H9 (cell line): ENCODE measurements around the gene TRHDE. TPM values are rescaled to one million over a fixed set of nuclear protein-coding genes. Genes with fewer than 3 reads are reported as not detected.

Experiments used
- DNase-seq: peaks from one replicate; pipeline ENCODE4 v3.0.0-alpha.2; 2017
- H2AFZ ChIP-seq: one replicate; pipeline ENCODE4 v1.6.1; 2013; ENCODE audit warnings: mild to moderate bottlenecking, low read length, control low read depth, moderate library complexity
- H2AK5ac ChIP-seq: 2 replicates; pipeline ENCODE4 v1.6.1; 2013; ENCODE audit warnings: low read length, control low read depth, mixed read lengths; ENCODE audit not compliant: insufficient read length
- H2BK120ac ChIP-seq: one replicate; pipeline ENCODE4 v1.6.1; 2013; ENCODE audit warnings: low read depth, mild to moderate bottlenecking, low read length, control low read depth, inconsistent platforms; ENCODE audit not compliant: poor library complexity, severe bottlenecking
- H2BK12ac ChIP-seq: 2 replicates; pipeline ENCODE4 v1.6.1; 2013; ENCODE audit warnings: low read length, control low read depth, mixed read lengths, low read depth; ENCODE audit not compliant: insufficient read length
- H2BK15ac ChIP-seq: 2 replicates; pipeline ENCODE4 v1.6.1; 2013; ENCODE audit warnings: low read depth, low read length, control low read depth
- H2BK20ac ChIP-seq: one replicate; pipeline ENCODE4 v1.6.1; 2013; ENCODE audit warnings: low read depth, mild to moderate bottlenecking, low read length, control low read depth, inconsistent platforms; ENCODE audit not compliant: poor library complexity, severe bottlenecking
- H2BK5ac ChIP-seq: 2 replicates; pipeline ENCODE4 v1.6.1; 2013; ENCODE audit warnings: low read length, control low read depth, mixed read lengths; ENCODE audit not compliant: insufficient read length
- H3K14ac ChIP-seq: 2 replicates; pipeline ENCODE4 v1.6.1; 2013; ENCODE audit warnings: low read length, control low read depth; ENCODE audit not compliant: insufficient read depth
- H3K18ac ChIP-seq: 2 replicates; pipeline ENCODE4 v1.6.1; 2013; ENCODE audit warnings: low read depth, mild to moderate bottlenecking, mixed read lengths, low read length, control low read depth; ENCODE audit not compliant: insufficient read length
- H3K23ac ChIP-seq: 2 replicates; pipeline ENCODE4 v1.6.1; 2013; ENCODE audit warnings: low read length, control low read depth, mixed read lengths, low read depth; ENCODE audit not compliant: insufficient read length
- H3K23me2 ChIP-seq: 2 replicates; pipeline ENCODE4 v1.6.1; 2013; ENCODE audit warnings: low read depth, mild to moderate bottlenecking, mixed read lengths, low read length, control low read depth; ENCODE audit not compliant: insufficient read length, poor library complexity, severe bottlenecking
- H3K27ac ChIP-seq: 2 replicates; pipeline ENCODE4 v1.5.1; 2013; ENCODE audit warnings: low read length, control low read depth, mixed read lengths, low read depth; ENCODE audit not compliant: insufficient read length
- H3K27me3 ChIP-seq: 2 replicates; pipeline ENCODE4 v1.6.1; 2013; ENCODE audit warnings: low read length, control low read depth, inconsistent platforms; ENCODE audit not compliant: insufficient read depth
- H3K4ac ChIP-seq: 2 replicates; pipeline ENCODE4 v1.6.1; 2013; ENCODE audit warnings: low read depth, mild to moderate bottlenecking, control low read depth, inconsistent platforms, low read length, moderate library complexity
- H3K4me1 ChIP-seq: 2 replicates; pipeline ENCODE4 v1.6.1; 2013; ENCODE audit warnings: low read length, control low read depth, inconsistent platforms; ENCODE audit not compliant: insufficient read depth
- H3K4me2 ChIP-seq: 2 replicates; pipeline ENCODE4 v1.6.1; 2013; ENCODE audit warnings: low read length, control low read depth, mixed read lengths; ENCODE audit not compliant: insufficient read length, insufficient read depth
- H3K56ac ChIP-seq: 2 replicates; pipeline ENCODE4 v1.6.1; 2013; ENCODE audit warnings: low read depth, mild to moderate bottlenecking, mixed read lengths, low read length, control low read depth; ENCODE audit not compliant: insufficient read length
- H3K79me1 ChIP-seq: 2 replicates; pipeline ENCODE4 v1.6.1; 2013; ENCODE audit warnings: low read depth, mild to moderate bottlenecking, moderate library complexity, low read length, control low read depth, inconsistent platforms; ENCODE audit not compliant: insufficient read depth, poor library complexity, severe bottlenecking
- H3K79me2 ChIP-seq: 2 replicates; pipeline ENCODE4 v1.6.1; 2013; ENCODE audit warnings: low read length, control low read depth, inconsistent platforms; ENCODE audit not compliant: insufficient read depth
- H3K9ac ChIP-seq: 2 replicates; pipeline ENCODE4 v1.6.1; 2013; ENCODE audit warnings: low read length, control low read depth, mixed read lengths; ENCODE audit not compliant: insufficient read length; ENCODE audit errors: extremely low read depth
- H3K9me3 ChIP-seq: one replicate; pipeline ENCODE4 v1.6.1; 2013; ENCODE audit warnings: low read depth, low read length, inconsistent platforms; ENCODE audit not compliant: control insufficient read depth
- H3T11ph ChIP-seq: one replicate; pipeline ENCODE4 v1.6.1; 2013; ENCODE audit warnings: mild to moderate bottlenecking, low read length, control low read depth, inconsistent platforms
- H4K20me1 ChIP-seq: one replicate; pipeline ENCODE4 v1.6.1; 2013; ENCODE audit not compliant: control insufficient read depth, insufficient read length, insufficient read depth
- H4K5ac ChIP-seq: 2 replicates; pipeline ENCODE4 v1.6.1; 2013; ENCODE audit warnings: low read depth, mild to moderate bottlenecking, mixed read lengths, low read length, control low read depth; ENCODE audit not compliant: insufficient read length
- H4K8ac ChIP-seq: replicated peaks from 2 replicates; pipeline ENCODE4 v1.6.1; 2013; ENCODE audit warnings: low read length, control low read depth, mixed read lengths, low read depth; ENCODE audit not compliant: insufficient read length
- H4K91ac ChIP-seq: 2 replicates; pipeline ENCODE4 v1.6.1; 2013; ENCODE audit warnings: low read depth, mild to moderate bottlenecking, moderate library complexity, mixed read lengths, low read length, control low read depth; ENCODE audit not compliant: insufficient read length
- H3K27ac Mint-ChIP-seq, 3 experiments: 2 replicates in 2 of 3; 3 replicates in 1 of 3; pipeline ENCODE4 v1.8.0; 2020 to 2021; ENCODE audit warnings: mixed read lengths in 3 of 3, mild to moderate bottlenecking in 1 of 3, moderate library complexity in 1 of 3
- H3K27me3 Mint-ChIP-seq: 2 replicates; pipeline ENCODE4 v1.8.0; 2021; ENCODE audit warnings: low read depth, mild to moderate bottlenecking, moderate library complexity, mixed read lengths
- H3K36me3 Mint-ChIP-seq, 3 experiments: 2 replicates in 2 of 3; 3 replicates in 1 of 3; pipeline ENCODE4 v1.8.0; 2020 to 2021; ENCODE audit warnings: low read depth in 3 of 3, mixed read lengths in 3 of 3; ENCODE audit not compliant: insufficient read depth in 1 of 3
- H3K4me1 Mint-ChIP-seq, 2 experiments: 2 replicates each; pipeline ENCODE4 v1.8.0; 2020; ENCODE audit warnings: mixed read lengths in 2 of 2
- H3K4me3 Mint-ChIP-seq, 2 experiments: 2 replicates in 1 of 2; 3 replicates in 1 of 2; pipeline ENCODE4 v1.8.0; 2020 to 2021; ENCODE audit warnings: mild to moderate bottlenecking in 2 of 2, mixed read lengths in 2 of 2, moderate library complexity in 1 of 2
- H3K9me3 Mint-ChIP-seq, 2 experiments: 2 replicates in 1 of 2; 3 replicates in 1 of 2; pipeline ENCODE4 v1.8.0; 2020; ENCODE audit warnings: mild to moderate bottlenecking in 2 of 2, mixed read lengths in 2 of 2, moderate library complexity in 1 of 2
- CTCF ChIP-seq: fragments of 200-600 bp; sonication (generic); conservative IDR thresholded peaks from 3 replicates; pipeline ENCODE4 v1.8.0; 2021; ENCODE audit warnings: antibody characterized with exemption, mild to moderate bottlenecking
- WGBS: extraction: QIAGEN DNeasy Blood & Tissue Kit; methylation state at CpG from one replicate; pipeline ENCODE4 v1.1.7; 2013; ENCODE audit warnings: missing lambda C conversion rate, low lambda C conversion rate, mixed read lengths; ENCODE audit not compliant: insufficient read length; ENCODE audit errors: extremely low coverage; 5-methylcytosine and 5-hydroxymethylcytosine counted together
- total RNA-seq: library from RNA; stranded (reverse); gene quantifications from 2 replicates; pipeline ENCODE4 v1.2.1, GENCODE V29; 2021

TRHDE gene
- total RNA-seq, 1 experiment from 2014 or later = 1.0 TPM

GRCh38 chr12:72236071-72236705, 36.0 kb upstream of the TRHDE start:
- H4K5ac ChIP-seq = no peak overlapping the region
- no peaks in the 10 kb centered on the region for H4K20me1 ChIP-seq
- no peak overlapping the region for H3K18ac ChIP-seq
- H3K79me1 ChIP-seq = no peaks in the 10 kb centered on the region
- TF ChIP-seq CTCF = no peak
- no peaks in the 10 kb centered on the region; a peak in 1 of 7 replicates for H3K36me3 Mint-ChIP-seq
- H2BK12ac ChIP-seq = no peak overlapping the region
- H3K14ac ChIP-seq = no peak overlapping the region
- no peak overlapping the region for H3K4ac ChIP-seq
- no peak overlapping the region for H2BK5ac ChIP-seq
- H3K56ac ChIP-seq = no peak overlapping the region
- no peaks in the 10 kb centered on the region for H3K4me1 ChIP-seq
- no peaks in the 10 kb centered on the region for H3K27me3 ChIP-seq
- H3K79me2 ChIP-seq = no peaks in the 10 kb centered on the region
- H2BK20ac ChIP-seq = no peak overlapping the region
- H3T11ph ChIP-seq = no peak overlapping the region
- H3K4me1 Mint-ChIP-seq = peaks cover 5 to 6% of the 10 kb centered on the region in 2 experiments
- no peak overlapping the region for H3K27ac ChIP-seq
- no peak overlapping the region for H3K9ac ChIP-seq
- H3K23me2 ChIP-seq = no peaks in the 10 kb centered on the region
- no peak overlapping the region for H4K8ac ChIP-seq
- DNase-seq = no peak
- H3K27me3 Mint-ChIP-seq = no peaks in the 10 kb centered on the region
- no peak overlapping the region for H2AFZ ChIP-seq
- no peak overlapping the region for H3K4me3 Mint-ChIP-seq
- H3K27ac Mint-ChIP-seq = no peak overlapping the region
- no peak overlapping the region for H2BK120ac ChIP-seq
- no peak overlapping the region for H2AK5ac ChIP-seq
- H4K91ac ChIP-seq = no peak overlapping the region
- H3K4me2 ChIP-seq = no peak overlapping the region
- H3K23ac ChIP-seq = no peak overlapping the region
- peaks cover 0 to 3% of the 10 kb centered on the region in 2 experiments; a peak in 2 of 5 replicates for H3K9me3 Mint-ChIP-seq
- no peak overlapping the region for H2BK15ac ChIP-seq
- no CpG with 5 or more reads among the region's 1 CpG for WGBS
- no peaks in the 10 kb centered on the region for H3K9me3 ChIP-seq
